Erythroblast (primary cell): ENCODE measurements around the gene GDPD1.

Experiments used
- GATA1 ChIP-seq: IDR thresholded peaks from 2 replicates; pipeline ENCODE4 v1.6.1; 2011; ENCODE audit warnings: low read depth, mild to moderate bottlenecking, control low read depth, low read length, moderate library complexity
- POLR2A ChIP-seq: IDR thresholded peaks from 2 replicates; pipeline ENCODE4 v1.6.1; 2011; ENCODE audit warnings: mild to moderate bottlenecking, low read length

GRCh38 chr17:59315866-59316265 lies 95.6 kb downstream of the GDPD1 start:
- TF ChIP-seq POLR2A (no peak), GATA1 (no peak)
